Effector CD8-positive, alpha-beta T cell (primary cell): ENCODE results near the gene KSR2.

Experiments
- DNase-seq: peaks from one replicate; lab custom pipeline; 2025; lab: John Stamatoyannopoulos, UW

The KSR2 gene

DNA sequence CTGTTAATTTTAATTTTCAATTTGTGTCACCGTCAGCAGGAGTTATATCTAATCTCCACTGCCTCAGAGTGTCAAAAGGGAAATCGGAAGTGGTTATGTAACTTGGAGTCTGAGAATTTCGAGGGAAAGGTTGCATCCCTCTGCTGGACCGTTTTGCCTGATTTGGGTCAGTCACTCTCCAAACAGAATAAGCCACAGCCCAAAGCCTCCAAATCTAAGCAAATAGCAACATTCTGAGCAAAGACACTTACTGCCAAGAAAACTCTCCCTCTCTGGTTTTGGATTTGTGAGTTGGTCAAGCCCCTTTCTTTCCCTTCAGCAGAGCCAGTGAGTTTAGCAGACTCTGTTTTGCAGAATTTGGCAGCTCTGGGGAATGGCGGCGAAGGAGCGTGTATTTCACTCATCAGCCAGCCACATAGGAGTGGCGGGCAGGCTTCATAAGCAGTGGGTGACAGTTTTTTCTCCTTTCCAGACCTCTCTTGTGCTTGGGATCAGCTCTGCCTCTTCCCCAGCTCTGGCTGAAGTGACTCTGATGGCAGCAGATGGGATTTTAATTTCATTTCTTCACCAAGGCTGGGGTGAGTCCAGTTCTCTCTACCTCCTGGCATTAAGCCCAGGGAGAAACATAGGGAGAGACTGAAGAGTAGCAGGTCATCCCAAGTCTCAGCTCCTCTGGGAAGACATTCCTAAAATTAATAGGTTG is 388.6 kb downstream of the KSR2 start:
- DNase-seq: no peak

DNA sequence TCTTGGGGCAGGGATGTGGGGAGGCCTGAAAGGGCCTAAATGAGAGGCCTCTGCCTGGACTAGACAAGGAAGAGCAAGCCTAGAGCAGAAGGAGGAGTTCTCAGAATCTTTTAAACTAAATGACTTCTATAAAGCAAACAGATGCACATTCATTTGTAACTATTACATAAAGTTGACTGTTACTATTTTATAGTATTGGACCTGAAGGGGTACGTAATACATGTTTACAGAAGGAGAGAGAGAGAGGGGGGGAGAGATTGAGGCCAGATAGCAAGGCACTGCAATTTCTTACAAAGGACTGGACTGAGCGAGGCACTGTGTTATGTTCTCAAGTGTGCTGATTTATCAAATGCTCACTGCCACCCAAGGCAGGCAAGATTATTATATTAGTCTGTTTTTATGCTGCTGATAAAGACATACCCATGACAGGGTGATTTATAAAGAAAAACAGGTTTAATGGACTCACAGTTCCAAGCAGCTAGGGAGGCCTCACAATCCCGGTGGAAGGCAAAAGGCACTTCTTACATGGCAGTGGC is 391.6 kb downstream of the KSR2 start:
- DNase-seq: no peak

DNA sequence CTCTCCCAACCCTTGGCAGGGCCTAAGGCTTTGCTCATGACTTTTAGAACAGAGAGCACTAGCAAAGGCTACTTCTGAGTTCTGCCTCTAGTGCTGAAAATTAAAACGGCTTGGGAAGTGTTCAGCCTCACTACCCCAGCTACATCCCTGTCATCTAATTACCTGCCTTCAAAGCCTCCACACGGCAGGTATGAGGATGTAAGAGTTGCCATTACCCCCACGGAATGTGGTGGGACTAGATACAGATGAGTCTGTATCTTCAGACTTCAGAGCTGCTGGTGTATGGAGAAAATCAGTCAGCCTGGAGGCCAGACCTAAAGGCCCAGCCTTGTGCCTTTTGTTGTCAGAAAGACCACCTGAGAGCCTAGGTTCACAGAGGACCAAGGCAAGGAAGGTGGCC is 392.7 kb downstream of the KSR2 start:
- no peak for DNase-seq

DNA sequence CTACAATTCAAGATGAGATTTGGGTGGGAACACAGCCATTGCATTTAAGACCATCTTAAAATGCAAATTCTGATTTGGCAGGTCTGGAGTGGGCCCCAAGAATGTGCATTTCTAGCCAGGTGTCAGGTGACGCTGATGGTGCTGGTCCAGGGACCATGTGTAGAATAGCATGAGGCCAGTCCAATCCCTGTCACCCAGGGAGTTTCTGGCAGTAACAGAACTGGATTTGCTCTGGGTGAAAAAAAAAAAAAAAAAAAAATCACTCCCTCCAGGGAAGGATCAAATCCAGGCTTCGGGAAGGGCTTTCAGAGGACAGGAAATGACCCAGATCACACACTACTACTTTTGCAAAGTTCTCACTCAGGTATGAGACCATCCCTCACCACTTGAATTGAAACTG is 394.1 kb downstream of the KSR2 start:
- DNase-seq: no peak

DNA sequence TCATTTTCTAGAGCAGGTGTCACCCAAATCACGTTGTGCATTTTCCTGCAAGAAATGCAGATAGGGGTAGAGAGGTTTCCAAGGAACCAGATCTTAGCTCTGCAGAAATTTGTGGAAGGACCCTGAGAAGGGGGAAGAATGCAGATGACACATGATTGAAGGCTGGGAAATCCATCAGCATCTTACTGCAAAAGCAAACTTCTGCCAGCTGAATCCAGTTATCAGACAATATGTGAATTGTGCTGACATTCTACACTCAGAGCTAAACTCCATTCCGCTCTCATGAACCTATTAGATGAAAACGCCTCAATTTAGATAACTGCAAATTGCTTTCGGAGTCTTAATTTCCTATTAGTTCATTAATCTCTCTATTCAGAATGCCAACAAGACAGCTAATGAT is 396.0 kb downstream of the KSR2 start:
- no peak for DNase-seq

DNA sequence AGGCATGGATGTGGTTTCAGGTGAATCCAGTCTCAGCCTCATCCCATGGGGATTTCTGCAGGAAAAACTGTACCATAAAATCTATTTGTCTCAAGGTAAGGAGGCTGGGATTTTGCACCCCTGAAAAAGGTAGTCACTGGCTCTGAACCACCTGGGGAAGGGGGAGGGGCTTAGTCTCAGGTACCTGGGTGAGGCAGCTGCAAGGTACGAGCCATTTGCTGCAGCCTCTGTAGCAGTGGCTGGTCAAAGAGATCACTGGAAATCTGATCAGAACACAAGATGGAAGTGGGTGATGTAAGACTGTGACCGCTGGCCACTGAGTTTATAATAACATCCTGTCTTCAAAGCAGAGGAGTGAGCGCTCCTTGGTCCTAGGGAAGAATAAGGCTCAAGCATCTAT is 397.5 kb downstream of the KSR2 start:
- no peak for DNase-seq

DNA sequence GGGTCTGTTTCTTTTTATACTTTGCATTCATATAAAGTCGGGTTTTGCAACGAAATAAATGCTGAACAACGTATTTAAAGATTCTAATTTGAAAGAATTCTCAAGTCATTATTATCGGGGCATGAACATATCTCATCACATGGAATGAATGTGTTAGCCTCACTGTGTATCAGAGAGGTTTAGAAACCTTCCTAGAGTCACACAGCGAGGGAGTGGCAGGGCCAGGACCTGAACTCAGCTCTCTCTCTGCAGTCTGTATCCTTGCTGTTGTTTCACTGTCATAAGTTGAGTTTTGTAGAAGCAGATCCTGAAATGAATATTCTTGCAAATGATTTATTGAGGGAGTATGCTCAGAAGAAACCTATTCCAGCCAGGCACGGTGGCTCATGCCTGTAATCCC is 398.2 kb downstream of the KSR2 start:
- no peak for DNase-seq

DNA sequence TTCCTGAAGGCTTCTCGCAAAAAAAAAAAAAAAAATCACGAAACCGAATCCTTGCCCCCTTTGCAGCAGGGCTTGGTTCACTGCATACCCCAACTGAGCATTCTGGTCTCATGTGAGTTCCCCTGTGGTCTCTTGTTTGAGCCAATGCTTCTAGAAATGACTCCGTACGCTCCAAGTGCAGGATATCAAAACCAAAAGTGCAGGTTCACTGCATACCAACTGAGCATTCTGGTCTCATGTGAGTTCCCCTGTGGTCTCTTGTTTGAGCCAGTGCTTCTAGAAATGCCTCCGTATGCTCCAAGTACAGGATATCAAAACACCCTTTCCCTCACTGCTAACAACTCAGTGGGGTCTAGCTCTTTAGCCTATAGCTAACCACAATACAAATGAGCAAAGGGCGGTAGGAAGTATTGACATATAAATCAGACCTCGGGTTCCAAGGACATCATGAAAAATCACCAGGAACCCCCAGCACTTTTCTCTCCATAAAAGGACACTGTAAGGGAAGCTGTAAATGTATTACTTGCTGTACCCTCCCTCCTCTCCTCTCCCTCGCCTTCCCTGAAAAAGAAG is 401.1 kb downstream of the KSR2 start:
- no peak for DNase-seq

DNA sequence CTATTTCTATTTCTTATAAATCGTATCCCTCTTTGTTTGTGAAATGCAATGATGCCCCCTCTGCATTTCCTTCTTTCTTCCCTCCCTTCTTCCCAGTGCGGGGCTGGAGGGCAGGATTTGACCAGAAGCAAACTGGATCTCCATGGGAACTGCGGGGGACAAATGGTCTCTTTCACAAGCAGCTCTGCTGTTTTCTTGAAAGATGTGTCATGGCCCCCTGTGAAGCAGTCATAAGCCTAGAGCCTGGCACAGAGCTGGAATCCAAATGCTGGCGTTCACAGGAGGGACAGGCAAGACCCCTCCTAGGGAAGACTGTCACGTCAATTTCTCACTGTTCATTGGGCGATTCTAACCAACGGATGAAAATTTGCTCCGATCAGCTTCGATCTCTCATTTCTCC is 403.9 kb downstream of the KSR2 start:
- DNase-seq: no peak

DNA sequence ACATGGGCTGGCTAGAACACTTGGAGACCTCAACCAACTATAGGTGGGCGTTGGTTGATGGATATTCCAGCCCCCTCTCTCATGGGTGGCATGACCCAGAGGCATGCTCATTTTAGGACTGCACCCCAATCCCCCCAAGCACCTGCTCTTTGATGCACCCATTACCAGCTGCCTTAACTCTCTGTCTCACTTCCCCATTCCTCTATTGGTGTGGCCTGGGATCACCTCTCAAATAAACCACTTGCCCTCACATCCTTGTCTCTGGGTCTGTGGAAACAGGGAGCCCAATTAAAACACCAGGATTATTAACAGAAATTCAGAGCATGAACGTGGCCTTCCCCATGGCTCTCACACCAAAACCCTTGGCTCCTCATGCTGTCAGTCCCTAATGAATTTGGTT is 405.1 kb downstream of the KSR2 start:
- DNase-seq: no peak

DNA sequence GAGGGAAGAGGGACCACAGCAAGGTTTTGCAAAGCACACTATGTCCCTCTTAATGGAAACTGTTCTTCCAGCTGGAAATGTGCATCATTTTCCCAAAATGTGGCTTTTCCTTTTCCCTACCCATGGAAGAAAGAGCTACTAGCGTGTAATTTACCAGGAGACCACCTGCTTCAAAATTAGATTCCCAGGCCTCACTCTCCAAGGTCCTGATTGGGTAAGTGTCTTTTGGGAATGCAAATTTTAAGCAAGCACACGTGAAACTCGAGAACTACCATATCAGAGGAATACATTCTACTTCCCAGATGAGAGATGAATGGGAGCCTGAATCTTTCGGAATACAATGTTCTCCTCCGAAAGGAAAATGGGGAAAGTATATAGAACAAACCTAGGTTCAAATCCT is 405.8 kb downstream of the KSR2 start:
- no peak for DNase-seq

DNA sequence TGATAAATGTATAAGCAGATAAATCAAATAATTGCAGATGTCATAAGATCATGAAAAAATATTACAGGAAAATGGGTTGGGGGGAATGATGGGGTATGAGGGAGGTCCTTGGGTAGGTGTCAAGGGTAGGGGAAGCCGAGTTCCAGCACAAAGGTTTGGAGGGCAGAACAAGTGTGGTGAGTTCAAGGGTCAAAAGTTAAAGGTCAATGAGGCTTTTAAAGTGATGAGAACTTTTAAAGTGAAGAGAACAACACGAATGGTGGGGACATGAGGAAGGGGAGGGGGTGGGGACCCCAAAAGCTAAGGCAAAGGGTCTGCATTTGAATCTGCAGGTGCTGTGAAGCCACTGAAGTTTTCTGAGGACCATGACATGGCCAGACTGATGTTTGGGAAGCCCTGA is 406.8 kb downstream of the KSR2 start:
- no peak for DNase-seq

DNA sequence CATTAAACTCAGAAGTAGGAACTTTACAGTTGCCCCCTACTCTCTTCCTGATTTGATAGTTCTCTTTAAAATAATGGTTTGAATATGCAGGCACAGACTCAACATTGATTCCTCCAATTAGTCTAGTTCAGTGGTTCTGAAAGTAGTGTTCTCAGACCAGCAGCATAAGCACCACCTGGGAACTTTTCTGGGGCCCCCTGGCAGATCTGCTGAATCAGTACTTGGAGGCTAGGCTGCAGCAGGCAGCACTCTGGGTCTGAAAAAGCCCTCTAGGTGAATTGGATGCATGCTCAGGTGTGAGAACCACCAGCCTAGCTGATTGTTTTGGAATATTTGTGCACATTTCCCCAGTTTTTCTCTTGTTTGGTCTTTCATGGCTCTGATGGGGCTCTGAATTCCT is 408.8 kb downstream of the KSR2 start:
- no peak for DNase-seq

DNA sequence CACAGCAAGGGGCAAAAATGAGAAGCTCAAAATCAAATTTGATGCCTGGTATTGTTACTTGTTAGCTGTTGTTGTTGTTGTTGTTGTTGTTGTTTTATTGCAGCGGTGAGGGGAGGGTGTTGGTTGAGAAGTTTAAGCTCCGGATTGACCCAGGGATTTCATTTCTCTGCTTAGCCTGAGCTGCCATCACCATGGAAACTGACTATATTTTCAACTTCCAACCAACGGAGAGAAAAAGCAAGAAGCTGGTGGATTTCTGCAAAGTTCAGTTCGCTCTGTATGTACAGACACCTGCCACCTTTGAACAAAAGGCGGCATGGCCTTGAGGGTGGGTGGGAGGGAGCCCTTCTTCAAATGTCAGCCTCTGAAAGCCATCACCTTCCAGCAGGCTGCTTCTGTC is 412.9 kb downstream of the KSR2 start:
- DNase-seq: no peak

DNA sequence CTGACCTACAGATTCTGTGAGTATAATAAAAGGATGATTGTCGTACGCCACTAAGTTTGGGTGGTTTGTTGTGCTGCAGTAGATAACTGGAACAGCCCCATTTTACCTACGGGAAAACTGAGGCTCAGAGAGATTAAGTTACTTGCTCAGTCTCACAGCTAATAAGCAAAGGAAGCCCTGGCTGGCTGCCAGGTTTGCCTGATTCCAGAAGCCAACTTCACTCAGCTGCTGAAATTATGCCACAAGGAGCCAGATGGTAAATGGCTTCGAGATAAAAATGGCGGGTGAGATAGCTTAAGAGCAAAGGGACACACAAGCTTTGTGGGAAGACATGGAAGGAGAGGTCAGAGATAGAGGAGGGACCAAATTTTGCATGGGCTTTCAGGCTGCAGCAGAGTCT is 415.8 kb downstream of the KSR2 start:
- DNase-seq: no peak

DNA sequence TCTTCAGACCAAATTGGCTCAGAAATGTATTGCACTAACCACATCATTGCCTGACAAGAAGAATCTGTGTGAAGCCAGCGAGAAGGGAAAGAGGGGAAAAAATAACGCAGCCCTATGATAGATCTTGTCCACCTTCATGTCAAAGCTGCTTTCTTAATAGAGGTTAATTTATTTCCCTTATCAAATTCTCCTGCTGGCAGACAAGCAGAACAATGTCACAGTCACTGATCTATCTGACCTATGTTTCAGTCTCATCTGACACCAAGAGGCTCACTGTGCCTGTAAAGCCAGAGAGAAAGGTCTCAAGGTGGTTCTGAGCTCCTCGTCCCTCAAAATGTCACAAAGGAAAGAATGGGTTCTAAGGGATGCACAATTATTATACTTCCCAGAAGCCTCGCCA is 417.1 kb downstream of the KSR2 start:
- no peak for DNase-seq

DNA sequence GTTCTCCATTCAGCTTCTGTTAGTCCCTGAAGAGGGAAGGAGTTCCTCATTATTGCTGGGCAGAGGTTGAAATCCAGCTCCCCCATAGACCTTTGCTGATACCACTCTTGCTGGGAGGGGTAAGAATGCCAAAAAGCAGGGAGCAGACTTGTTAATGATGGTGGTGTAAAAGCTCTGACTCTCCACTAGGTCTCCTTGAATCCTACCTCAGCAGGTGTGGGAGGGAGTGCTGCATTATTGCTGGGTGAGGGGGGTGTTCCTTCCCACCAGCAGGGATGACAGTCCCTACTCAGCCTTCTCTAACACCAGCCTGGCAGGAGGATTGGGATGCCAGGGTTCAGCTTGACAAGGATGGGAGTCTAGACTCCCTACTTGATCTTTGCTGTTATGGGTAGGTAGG is 421.6 kb downstream of the KSR2 start:
- DNase-seq: no peak

DNA sequence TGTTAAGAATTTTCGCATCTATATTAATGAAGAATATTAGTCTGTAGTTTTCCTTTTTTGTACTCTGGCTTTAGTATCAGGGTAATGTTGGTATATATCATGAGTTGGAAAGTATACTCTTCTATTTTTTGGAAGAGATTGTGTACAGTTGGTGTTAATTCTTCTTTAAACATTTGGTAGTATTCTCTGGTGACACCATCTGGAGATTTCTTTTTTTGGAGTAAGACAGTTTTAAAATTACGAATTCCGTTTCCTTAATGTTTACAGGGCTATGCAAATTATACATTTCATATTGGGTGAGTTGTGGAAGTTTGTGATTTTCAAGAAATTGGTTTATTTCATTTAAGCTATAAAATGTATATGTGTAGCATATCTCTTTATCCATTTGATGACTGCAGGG is 423.6 kb downstream of the KSR2 start:
- DNase-seq: no peak

DNA sequence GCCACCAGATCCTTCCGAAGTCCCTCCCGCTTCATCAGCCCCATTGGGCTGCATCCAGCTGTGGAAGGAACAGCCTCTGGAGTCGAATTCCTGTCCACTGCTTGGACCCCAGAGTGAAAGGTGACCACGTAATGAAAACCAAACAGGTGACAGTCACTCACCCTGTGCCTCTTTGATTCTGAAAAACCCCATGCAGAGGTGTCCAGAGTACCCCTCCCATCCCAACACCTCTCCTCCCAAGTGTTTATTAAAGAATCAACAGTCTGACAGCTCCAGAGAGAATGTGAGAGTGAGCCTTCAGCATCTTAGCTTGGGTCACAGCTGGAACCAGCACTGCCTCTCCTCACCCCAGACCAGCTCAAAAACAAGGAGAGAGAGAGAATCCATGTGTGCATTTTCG is 428.8 kb downstream of the KSR2 start:
- no peak for DNase-seq

DNA sequence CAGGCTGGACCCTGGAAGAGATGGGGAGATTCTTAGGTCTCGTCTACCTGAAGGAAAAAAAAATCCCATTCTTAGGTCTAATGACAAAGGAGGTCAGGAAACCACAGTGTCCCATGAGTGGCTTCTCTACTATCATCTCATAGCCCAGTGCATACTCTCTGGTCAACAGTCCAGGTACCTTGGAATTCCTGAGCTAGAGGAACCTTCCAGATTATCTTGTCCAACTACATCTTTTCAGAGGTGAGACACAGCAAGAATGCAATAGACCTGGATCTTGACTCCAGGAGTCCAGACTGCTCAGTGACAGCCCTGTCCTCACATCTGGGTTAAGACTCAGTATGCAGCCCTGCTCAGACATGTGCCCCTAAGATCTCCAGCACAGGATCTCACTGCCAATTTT is 429.9 kb downstream of the KSR2 start:
- no peak for DNase-seq

DNA sequence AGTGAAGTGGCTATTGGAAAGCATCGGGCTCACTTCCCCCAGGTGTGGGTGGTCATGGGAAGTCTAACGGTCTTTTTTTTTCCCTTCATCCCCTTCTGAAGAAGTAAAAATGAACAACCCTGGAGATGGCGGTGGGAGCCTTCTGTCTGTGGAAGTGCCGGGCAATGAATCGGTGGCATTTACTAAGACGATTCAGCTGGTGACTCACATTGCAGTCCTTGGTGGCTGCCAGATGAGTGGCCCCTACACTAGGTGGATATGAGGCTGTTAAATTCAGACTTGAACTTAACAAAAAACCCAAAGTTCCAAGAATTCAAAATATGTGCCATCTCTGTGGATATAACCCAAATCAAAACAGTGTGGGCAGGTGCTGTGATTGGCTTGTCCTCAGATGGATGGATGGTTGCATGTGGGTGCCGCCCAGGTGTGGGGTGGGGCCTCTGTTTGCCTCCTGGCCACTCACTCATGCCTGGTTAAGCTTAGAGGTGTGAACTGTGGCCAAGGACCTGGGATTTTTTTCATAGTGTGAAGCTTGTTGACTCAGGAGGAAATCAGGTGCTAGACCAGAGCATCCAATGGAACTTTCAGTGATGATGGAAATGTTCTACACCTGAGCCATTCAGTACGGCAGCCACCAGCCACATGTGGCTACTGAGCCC is 430.6 kb downstream of the KSR2 start:
- DNase-seq: no peak

DNA sequence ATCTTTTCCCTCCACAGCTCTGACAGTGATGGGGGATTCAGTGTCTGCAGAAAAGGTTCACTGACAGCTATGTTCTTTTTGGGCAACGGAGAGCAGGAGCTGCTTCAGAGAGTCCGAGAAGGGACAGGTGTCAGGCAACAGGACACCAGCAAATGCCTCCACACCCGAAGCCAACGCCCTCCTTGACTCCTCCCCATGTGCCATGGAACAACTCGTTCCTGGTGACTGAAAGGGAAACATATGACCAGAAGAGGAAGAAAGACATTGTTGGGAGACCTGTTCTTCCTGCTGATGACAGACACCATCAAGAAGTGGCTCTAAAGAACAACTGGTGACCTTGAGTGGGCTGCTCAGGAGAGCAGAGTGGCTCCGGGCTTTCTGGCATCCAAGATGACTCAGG is 435.1 kb downstream of the KSR2 start:
- DNase-seq: no peak

DNA sequence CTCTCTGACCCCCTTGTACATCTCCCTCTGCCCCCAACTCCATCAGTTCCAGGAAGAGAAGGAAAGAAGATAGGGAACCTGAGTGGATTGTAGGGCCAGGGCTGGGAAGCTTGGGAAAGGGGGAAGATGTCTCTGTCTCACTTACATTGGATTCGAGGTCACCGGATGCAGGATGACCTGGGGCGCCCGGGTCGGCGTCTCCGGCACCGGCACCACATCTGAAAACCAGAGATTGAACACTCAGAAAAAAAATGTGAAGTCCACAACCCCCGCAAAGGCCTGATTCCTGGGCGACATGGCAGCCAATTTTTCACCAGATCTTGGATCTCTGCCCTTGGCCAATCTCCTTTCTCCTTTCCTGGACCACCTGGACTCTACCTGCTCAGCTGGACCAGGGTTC is 438.0 kb downstream of the KSR2 start:
- no peak for DNase-seq

DNA sequence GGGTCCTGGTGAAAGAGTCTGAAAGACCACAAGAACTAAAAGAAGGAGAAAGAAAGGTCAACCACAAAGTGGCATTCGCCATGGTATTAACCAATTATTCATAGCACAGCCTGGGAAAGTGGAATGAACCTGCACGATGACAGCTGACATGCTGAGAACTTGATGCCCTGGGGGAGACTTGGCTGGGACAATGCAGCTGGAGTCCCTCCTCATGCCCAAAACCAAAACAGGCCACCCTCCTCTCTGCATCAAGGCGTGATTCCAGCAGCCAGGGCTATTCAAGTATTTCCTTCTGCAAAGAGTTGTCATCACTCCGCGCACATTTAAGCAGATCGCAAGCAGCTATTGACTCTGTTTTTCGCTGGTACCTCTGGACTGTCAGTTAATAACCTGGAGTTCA is 440.3 kb downstream of the KSR2 start:
- DNase-seq: no peak
